Small intestine (tissue), 7 donors: Measurements from ENCODE around the gene RAB31. TPM values are rescaled to one million over a fixed set of nuclear protein-coding genes. Genes with fewer than 3 reads are reported as not detected.
A peak's percentile ranks its signal among the peaks of the same experiment; 100 is the strongest.

Experiments used
- DNase-seq, 2 donors: peaks; one replicate each; pipeline versions ENCODE4 v3.0.0 to v3.0.0-alpha.2; 2013
- FAIRE-seq: peaks from 2 replicates; lab custom pipeline; 2012; peaks lifted over from hg19 to GRCh38; lab: Jason Lieb, UNC
- H3K27ac ChIP-seq, 3 donors: one replicate each; pipeline ENCODE4 v1.5.1; 2013; ENCODE audit warnings: low read length in 2 of 3, mild to moderate bottlenecking in 2 of 3, control low read depth in 1 of 3, inconsistent platforms in 1 of 3, low read depth in 1 of 3, moderate library complexity in 1 of 3
- H3K27me3 ChIP-seq, 3 donors: one replicate each; pipeline ENCODE4 v1.6.1; 2013; ENCODE audit warnings: low read length in 3 of 3, inconsistent platforms in 1 of 3; ENCODE audit not compliant: control insufficient read depth in 3 of 3, insufficient read depth in 3 of 3
- H3K36me3 ChIP-seq, 3 donors: one replicate each; pipeline ENCODE4 v1.6.1; 2013; ENCODE audit warnings: low read length in 3 of 3, inconsistent platforms in 1 of 3, low read depth in 1 of 3, mild to moderate bottlenecking in 1 of 3, moderate library complexity in 1 of 3; ENCODE audit not compliant: control insufficient read depth in 3 of 3, insufficient read depth in 2 of 3
- H3K4me1 ChIP-seq, 3 donors: one replicate each; pipeline ENCODE4 v1.6.1; 2013; ENCODE audit warnings: low read length in 2 of 3, inconsistent platforms in 1 of 3, low read depth in 1 of 3, mild to moderate bottlenecking in 1 of 3, moderate library complexity in 1 of 3; ENCODE audit not compliant: control insufficient read depth in 3 of 3, insufficient read depth in 2 of 3
- H3K4me3 ChIP-seq, 3 donors: one replicate each; pipeline ENCODE4 v1.5.1; 2013; ENCODE audit warnings: low read length in 3 of 3, control low read depth in 1 of 3, inconsistent platforms in 1 of 3, low read depth in 1 of 3, mild to moderate bottlenecking in 1 of 3, moderate library complexity in 1 of 3
- H3K9me3 ChIP-seq, 2 donors: one replicate each; pipeline ENCODE4 v1.6.1; 2013; ENCODE audit warnings: low read depth in 1 of 2, low read length in 1 of 2; ENCODE audit not compliant: control insufficient read depth in 2 of 2, insufficient read depth in 1 of 2
- WGBS, 3 donors: extraction: QIAGEN DNeasy Blood & Tissue Kit; methylation state at CpG; one replicate each; pipeline ENCODE4 v1.1.7; 2013; 5-methylcytosine and 5-hydroxymethylcytosine counted together
- polyA plus RNA-seq, 4 donors: library from polyadenylated mRNA; stranded (reverse) in 3 of 4; unstranded in 1 of 4; fragments of 200-250 nt in 3 of 4; fragments of 120-200 nt in 1 of 4; gene quantifications; one replicate each; pipeline versions ENCODE4 v1.2.1 to v1.2.3, GENCODE V29; 2013
- donor health status: healthy with polysubstance abuse.
- donor health status: control.
- donor health status: control.
- donor health status: Bipolar disorder and iron deficiency.
- donor health status: healthy.

RAB31 gene
- polyA plus RNA-seq, 4 donors = 4.2 to 18.4 (median 12.3) TPM

DNA sequence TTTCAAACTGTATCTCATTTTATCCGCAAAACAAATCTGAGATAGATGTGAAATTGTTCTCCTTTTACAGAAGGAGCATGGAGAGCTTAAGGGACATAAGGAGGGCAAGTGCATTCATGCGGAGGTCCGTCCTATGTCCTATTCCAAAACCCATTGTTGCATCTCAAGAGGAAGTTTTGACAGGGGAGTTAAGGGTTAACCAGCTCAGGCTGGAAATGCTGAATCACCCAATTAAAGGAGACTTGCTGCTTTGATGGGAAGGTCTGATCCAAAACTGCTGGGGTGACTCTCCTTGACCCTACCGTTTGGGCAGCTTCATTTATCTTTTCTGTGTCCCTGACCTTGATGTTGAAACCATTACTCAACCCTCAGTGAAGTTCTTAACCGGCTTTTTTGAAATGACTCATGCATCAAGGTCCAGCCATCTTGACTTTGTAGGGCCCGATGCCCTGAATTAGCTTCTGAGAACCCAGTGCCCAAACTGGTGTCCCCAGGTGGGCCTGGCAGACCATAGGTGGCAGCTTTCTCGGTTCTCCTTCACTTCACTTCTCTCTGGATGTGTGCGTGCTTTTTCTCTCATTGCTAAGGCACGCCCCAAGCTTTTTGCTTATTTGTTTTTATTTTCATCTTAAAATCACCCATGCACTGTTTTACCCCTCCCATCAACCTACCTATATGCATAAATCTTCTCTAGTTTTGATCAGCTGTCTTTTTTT, 161.8 kb downstream of the RAB31 start:
- DNase-seq (peak; percentile 80 to 82), FAIRE-seq (no peak)
- H3K27me3 ChIP-seq = no peaks in the 10 kb centered on the region
- H3K9me3 ChIP-seq = peaks cover 0 to 18% of the 10 kb centered on the region in 2 donors
- no peak overlapping the region for H3K4me3 ChIP-seq
- no peaks in the 10 kb centered on the region for H3K36me3 ChIP-seq
- 56 to 62% (median 61%) methylated on average over 9 of the region's 9 CpGs for WGBS, 3 donors
- peaks cover 3 to 30% (median 9%) of the 10 kb centered on the region in 3 donors for H3K4me1 ChIP-seq
- peak overlapping the region in 1 of 3 donors; percentile 83 for H3K27ac ChIP-seq

GRCh38 chr18:9870431-9871008, 162.4 kb downstream of the RAB31 start:
- DNase-seq (peak; percentile 7 to 51), FAIRE-seq (no peak)
- H3K4me1 ChIP-seq = peaks cover 3 to 33% (median 9%) of the 10 kb centered on the region in 3 donors
- no peak overlapping the region for H3K4me3 ChIP-seq
- peaks cover 0 to 14% of the 10 kb centered on the region in 2 donors for H3K9me3 ChIP-seq
- H3K27me3 ChIP-seq = no peaks in the 10 kb centered on the region
- H3K36me3 ChIP-seq = no peaks in the 10 kb centered on the region
- H3K27ac ChIP-seq = peak overlapping the region in 1 of 3 donors; percentile 83
- 67 to 71% (median 69%) methylated on average over 4 of the region's 4 CpGs for WGBS, 3 donors

DNA sequence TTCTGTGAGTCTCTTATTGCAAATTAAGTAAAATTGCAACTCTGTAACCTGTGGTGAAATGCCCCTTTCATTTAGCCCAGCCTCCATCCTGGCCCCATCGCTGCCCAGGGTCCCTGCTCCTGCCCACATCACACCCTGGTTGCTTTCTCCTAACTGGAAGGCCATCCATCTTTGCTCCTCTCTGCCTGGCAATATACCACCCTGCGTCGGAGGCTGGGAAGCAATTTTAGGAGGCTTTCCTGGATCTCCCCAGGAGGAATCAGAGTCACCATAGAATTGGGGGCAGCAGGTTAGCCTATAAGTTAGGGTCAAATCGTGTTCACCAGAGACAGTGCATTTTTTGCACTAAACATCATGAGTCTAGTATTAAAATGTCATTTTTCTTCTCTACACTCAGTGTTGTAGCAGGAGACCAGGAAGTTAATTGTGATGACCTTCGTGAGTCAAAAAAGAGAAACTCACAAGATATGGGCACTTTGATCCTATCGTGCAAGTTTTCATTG, 163.2 kb downstream of the RAB31 start:
- Histone ChIP-seq H3K27ac (peak overlapping the region in 1 of 3 donors; percentile 83), H3K4me1 (peaks cover 3 to 37% (median 9%) of the 10 kb centered on the region in 3 donors), H3K9me3 (peaks cover 0 to 6% of the 10 kb centered on the region in 2 donors), H3K4me3 (no peak overlapping the region), H3K27me3 (no peaks in the 10 kb centered on the region), H3K36me3 (no peaks in the 10 kb centered on the region)
- DNase-seq = no peak
- FAIRE-seq = no peak
- WGBS, 3 donors = 80 to 83% (median 81%) methylated on average over 6 of the region's 6 CpGs

GRCh38 chr18:9872823-9873222, 164.7 kb downstream of the RAB31 start:
- FAIRE-seq (no peak), DNase-seq (no peak)
- Histone ChIP-seq H3K9me3 (no peaks in the 10 kb centered on the region), H3K4me3 (no peak overlapping the region), H3K27me3 (no peaks in the 10 kb centered on the region), H3K4me1 (peaks cover 3 to 49% (median 9%) of the 10 kb centered on the region in 3 donors), H3K36me3 (no peaks in the 10 kb centered on the region), H3K27ac (no peak overlapping the region)

DNA sequence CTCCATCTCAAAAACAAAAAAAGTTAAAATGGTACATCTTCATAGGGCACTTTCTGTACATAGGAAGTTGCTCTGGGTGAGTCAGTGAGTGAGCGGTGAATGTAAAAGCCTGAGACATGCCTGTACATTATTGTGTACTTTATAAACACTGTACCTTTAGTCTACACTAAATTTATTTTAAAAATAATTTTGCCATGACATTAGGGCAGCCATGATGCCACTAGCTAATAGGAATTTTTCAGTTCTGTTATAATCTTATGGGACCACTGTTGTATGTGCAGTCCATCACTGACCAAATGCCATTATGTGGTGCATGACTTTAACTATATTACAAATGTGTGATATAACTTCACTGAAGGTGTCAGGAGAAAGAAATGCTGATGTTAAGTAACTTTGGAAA, 166.6 kb downstream of the RAB31 start:
- Histone ChIP-seq H3K9me3 (no peaks in the 10 kb centered on the region), H3K4me1 (peaks cover 1 to 38% (median 7%) of the 10 kb centered on the region in 3 donors), H3K36me3 (no peaks in the 10 kb centered on the region), H3K4me3 (no peak overlapping the region), H3K27ac (no peak overlapping the region), H3K27me3 (no peaks in the 10 kb centered on the region)
- FAIRE-seq = no peak
- 97 to 100% (median 100%) methylated on average over 1 of the region's 1 CpG for WGBS, 3 donors
- no peak for DNase-seq

GRCh38 chr18:9876212-9876866, 168.2 kb downstream of the RAB31 start:
- FAIRE-seq (no peak), DNase-seq (peak in 1 of 2 donors; percentile 30)
- Histone ChIP-seq H3K36me3 (no peaks in the 10 kb centered on the region), H3K27me3 (no peaks in the 10 kb centered on the region), H3K4me1 (peaks cover 0 to 22% (median 0%) of the 10 kb centered on the region in 3 donors), H3K4me3 (no peak overlapping the region), H3K9me3 (no peaks in the 10 kb centered on the region), H3K27ac (peak overlapping the region in 1 of 3 donors; percentile 86)
- WGBS, 3 donors = 47 to 77% (median 68%) methylated on average over 2 of the region's 2 CpGs

GRCh38 chr18:9876867-9877654, 169.0 kb downstream of the RAB31 start:
- Histone ChIP-seq H3K36me3 (no peaks in the 10 kb centered on the region), H3K27me3 (no peaks in the 10 kb centered on the region), H3K4me1 (peaks cover 0 to 21% (median 0%) of the 10 kb centered on the region in 3 donors), H3K9me3 (no peaks in the 10 kb centered on the region), H3K4me3 (no peak overlapping the region), H3K27ac (peak overlapping the region in 2 of 3 donors; percentile 4 to 86)
- WGBS, 3 donors = 6 to 40% (median 27%) methylated on average over 9 of the region's 9 CpGs
- peak; percentile 72 to 90 for DNase-seq
- no peak for FAIRE-seq

GRCh38 chr18:9877655-9878014, 169.5 kb downstream of the RAB31 start:
- DNase-seq (no peak), FAIRE-seq (no peak)
- H3K4me3 ChIP-seq = no peak overlapping the region
- H3K27me3 ChIP-seq = no peaks in the 10 kb centered on the region
- H3K4me1 ChIP-seq = peaks cover 0 to 21% (median 0%) of the 10 kb centered on the region in 3 donors
- H3K27ac ChIP-seq = peak overlapping the region in 1 of 3 donors; percentile 86
- no peaks in the 10 kb centered on the region for H3K9me3 ChIP-seq
- H3K36me3 ChIP-seq = no peaks in the 10 kb centered on the region
